Activated CD4-positive, alpha-beta memory T cell treated with anti-CD3 and anti-CD28 coated beads, Interleukin-2, amount 10 ng/mL, durations not matched to agents 7 days and 5 days (primary cell): ENCODE data around the gene ZNF764. TPM values are rescaled to one million over a fixed set of nuclear protein-coding genes. Genes with fewer than 3 reads are reported as not detected.
A peak's percentile ranks its signal among the peaks of the same experiment; 100 is the strongest.

ENCODE experiments used
- CTCF ChIA-PET: fragments of 350-600 bp; sonication (Branson Sonifier 250); formaldehyde crosslinking; loops from one replicate; lab custom pipeline; 2021; ENCODE audit warnings: antibody characterized with exemption, inconsistent platforms; lab: Charles Lee
- POLR2A ChIA-PET: fragments of 350-600 bp; sonication (Branson Sonifier 250); formaldehyde crosslinking; loops from one replicate; lab custom pipeline; 2021; ENCODE audit warnings: antibody characterized with exemption; lab: Charles Lee
- DNase-seq: peaks from one replicate; pipeline ENCODE4 v3.0.0-alpha.2; 2020
- H3K27ac Mint-ChIP-seq: one replicate; pipeline ENCODE4 v1.8.0; 2021; ENCODE audit warnings: mild to moderate bottlenecking, mixed read lengths
- H3K27me3 Mint-ChIP-seq: one replicate; pipeline ENCODE4 v1.8.0; 2021; ENCODE audit warnings: mixed read lengths
- H3K36me3 Mint-ChIP-seq: one replicate; pipeline ENCODE4 v1.8.0; 2021; ENCODE audit warnings: low read depth, mixed read lengths
- H3K4me1 Mint-ChIP-seq: one replicate; pipeline ENCODE4 v1.8.0; 2021; ENCODE audit warnings: mixed read lengths
- H3K4me3 Mint-ChIP-seq: one replicate; pipeline ENCODE4 v1.8.0; 2021; ENCODE audit warnings: mild to moderate bottlenecking, mixed read lengths
- H3K9me3 Mint-ChIP-seq: one replicate; pipeline ENCODE4 v1.8.0; 2021; ENCODE audit warnings: mixed read lengths
- total RNA-seq, 2 experiments: library from RNA; stranded (reverse); gene quantifications; one replicate each; pipeline ENCODE4 v1.2.3, GENCODE V29; 2021

Gene ZNF764
- total RNA-seq, 2 experiments from 2014 or later: 16.0 to 16.8 TPM

DNA sequence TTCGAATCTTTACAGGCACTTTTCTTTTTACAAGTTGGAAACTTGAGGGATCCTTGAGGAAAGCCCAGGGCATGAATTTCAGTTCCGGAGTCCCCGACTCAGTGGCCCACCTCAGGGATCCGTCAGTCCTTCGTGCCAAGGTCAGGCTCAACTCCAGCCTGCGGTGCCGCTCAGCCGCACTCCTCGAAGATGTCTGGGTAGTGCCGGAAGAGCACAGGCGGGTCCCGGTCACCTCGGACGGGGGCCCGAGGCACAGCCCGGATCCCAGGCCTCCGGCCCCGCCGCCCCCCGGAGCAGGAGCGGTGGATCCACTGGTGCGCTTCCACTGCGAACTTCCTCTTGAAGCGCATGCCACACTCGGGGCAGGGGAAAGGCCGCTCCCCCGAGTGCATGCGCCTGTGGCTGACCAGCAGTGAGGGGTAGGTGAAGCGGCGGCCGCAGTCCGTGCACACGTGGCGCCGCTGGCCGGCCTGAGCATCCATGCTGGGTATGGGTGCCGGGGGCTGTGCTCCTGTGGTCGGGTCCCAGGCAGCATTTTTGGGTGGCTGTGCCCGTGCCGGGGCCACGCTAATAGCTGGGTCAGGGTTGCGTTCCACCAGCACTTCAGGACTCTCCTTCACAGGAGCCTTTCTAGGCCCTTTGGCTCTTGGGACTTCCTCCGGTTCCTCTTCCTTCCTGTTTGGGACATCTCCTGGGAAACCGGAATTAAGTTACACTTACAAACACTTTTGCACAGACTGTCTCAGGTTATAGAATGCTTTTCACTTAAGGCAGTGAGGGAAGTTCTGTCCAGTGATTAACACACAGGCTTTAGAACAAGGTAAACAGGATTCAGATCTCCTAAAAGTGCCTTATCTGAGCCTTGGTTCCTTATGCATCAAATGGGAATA is 11.8 kb upstream of the ZNF764 start:
- ChIA-PET CTCF (interaction anchor here (0.5 to 2.4 kb wide), 4 partner anchors 12 to 58 kb away, joined by 3 to 26 read pairs (median 4); partner anchors contain the start of gene ZNF764), POLR2A (interaction anchor here (0.8 to 3.7 kb wide), 11 partner anchors 10 to 111 kb away, joined by 3 to 129 read pairs (median 19); partner anchors contain the start of genes FBRS, ITGAL, ZNF689 and ZNF747)
- peaks cover 55% of the 10 kb centered on the region for H3K4me1 Mint-ChIP-seq
- H3K4me3 Mint-ChIP-seq: peak overlapping the region; percentile 81
- peak overlapping the region; percentile 84 for H3K27ac Mint-ChIP-seq
- no peaks in the 10 kb centered on the region for H3K27me3 Mint-ChIP-seq
- no peak for DNase-seq
- peaks cover 12% of the 10 kb centered on the region for H3K36me3 Mint-ChIP-seq
- no peaks in the 10 kb centered on the region for H3K9me3 Mint-ChIP-seq

DNA sequence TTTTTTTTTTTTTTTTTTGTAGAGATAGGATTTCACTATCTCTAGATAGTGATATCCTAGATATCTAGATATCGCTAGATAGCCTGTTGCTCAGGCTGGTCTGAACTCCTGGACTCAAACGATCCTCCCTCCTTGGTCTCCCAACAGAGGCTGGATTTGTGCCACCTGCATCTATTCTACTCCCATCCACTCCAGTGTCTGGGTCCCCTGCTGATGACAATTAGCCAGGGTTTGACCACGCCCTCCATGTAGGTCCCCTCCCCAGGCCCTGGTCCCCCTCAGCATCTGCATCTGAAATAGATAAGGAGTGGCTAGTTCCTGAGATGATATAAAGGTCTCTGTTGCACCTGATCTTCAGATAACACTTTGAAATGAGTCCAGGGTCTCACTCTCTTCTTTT is 11.1 kb upstream of the ZNF764 start:
- no peak overlapping the region for H3K4me3 Mint-ChIP-seq
- DNase-seq: no peak
- H3K36me3 Mint-ChIP-seq: peaks cover 7% of the 10 kb centered on the region
- H3K9me3 Mint-ChIP-seq: no peaks in the 10 kb centered on the region
- H3K4me1 Mint-ChIP-seq: peaks cover 51% of the 10 kb centered on the region
- H3K27me3 Mint-ChIP-seq: no peaks in the 10 kb centered on the region
- H3K27ac Mint-ChIP-seq: peak overlapping the region; percentile 99
- CTCF ChIA-PET: interaction anchor here (2.1 to 2.3 kb wide), 2 partner anchors 11 to 139 kb away, joined by 5 to 23 read pairs; partner anchors contain the start of genes DCTPP1 and ZNF764
- POLR2A ChIA-PET: interaction anchor here (0.9 to 5.8 kb wide), 5 partner anchors 11 to 87 kb away, joined by 3 to 53 read pairs (median 5); partner anchors contain the start of genes ZNF747 and ZNF764

DNA sequence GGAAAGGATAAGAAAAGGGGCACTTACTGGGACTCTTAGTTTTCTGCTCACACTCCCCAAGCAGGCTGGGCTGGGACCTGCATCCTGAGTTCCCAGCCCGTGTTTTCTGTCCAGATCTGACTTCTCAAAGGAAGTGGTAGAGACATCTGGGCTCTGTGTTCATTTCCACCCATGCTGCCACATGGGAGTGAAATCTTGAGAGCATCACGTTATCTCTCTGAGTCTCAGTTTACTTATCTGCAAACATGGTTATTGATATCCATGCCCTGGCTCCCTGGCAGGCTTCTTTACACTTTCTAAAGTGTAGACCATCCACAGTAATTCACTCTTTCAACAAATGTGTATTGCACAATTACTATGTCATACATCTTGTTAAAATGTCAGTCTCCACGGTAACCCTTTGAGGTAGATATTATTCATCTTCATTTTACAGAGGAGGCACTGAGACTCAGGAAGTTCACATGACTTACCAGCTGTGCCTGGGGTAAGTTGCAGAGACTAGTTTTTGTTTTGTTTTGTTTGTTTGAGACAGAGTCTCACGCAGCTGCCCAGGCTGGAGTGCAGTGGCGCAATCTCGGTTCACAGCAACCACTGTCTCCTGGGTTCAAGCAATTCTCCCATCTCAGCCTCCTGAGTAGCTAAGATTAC is 9.9 kb upstream of the ZNF764 start:
- DNase-seq: peak; percentile 67
- H3K27ac Mint-ChIP-seq: peak overlapping the region; percentile 99
- CTCF ChIA-PET: interaction anchor here (0.6 to 2.3 kb wide), 6 partner anchors 10 to 138 kb away, joined by 3 to 23 read pairs (median 5); partner anchors contain the start of genes DCTPP1 and ZNF764
- peaks cover 7% of the 10 kb centered on the region for H3K36me3 Mint-ChIP-seq
- no peaks in the 10 kb centered on the region for H3K27me3 Mint-ChIP-seq
- POLR2A ChIA-PET: interaction anchor here (0.9 to 5.8 kb wide), 10 partner anchors 9 to 97 kb away, joined by 3 to 53 read pairs (median 4); partner anchors contain the start of genes ZNF747, ZNF764 and ZNF785
- H3K9me3 Mint-ChIP-seq: no peaks in the 10 kb centered on the region
- H3K4me3 Mint-ChIP-seq: peak overlapping the region; percentile 67
- peaks cover 46% of the 10 kb centered on the region for H3K4me1 Mint-ChIP-seq

GRCh38 chr16:30567160-30567990 is 9.2 kb upstream of the ZNF764 start:
- peak; percentile 55 for DNase-seq
- H3K27ac Mint-ChIP-seq: peak overlapping the region; percentile 99
- ChIA-PET CTCF (interaction anchor here (1.3 to 2.3 kb wide), 4 partner anchors 9 to 138 kb away, joined by 5 to 23 read pairs (median 8); partner anchors contain the start of genes DCTPP1 and ZNF764), POLR2A (interaction anchor here (0.8 to 5.8 kb wide), 7 partner anchors 9 to 96 kb away, joined by 3 to 53 read pairs (median 4); partner anchors contain the start of genes ZNF747, ZNF764 and ZNF785)
- peaks cover 7% of the 10 kb centered on the region for H3K36me3 Mint-ChIP-seq
- H3K9me3 Mint-ChIP-seq: no peaks in the 10 kb centered on the region
- H3K4me3 Mint-ChIP-seq: no peak overlapping the region
- no peaks in the 10 kb centered on the region for H3K27me3 Mint-ChIP-seq
- H3K4me1 Mint-ChIP-seq: peaks cover 45% of the 10 kb centered on the region

DNA sequence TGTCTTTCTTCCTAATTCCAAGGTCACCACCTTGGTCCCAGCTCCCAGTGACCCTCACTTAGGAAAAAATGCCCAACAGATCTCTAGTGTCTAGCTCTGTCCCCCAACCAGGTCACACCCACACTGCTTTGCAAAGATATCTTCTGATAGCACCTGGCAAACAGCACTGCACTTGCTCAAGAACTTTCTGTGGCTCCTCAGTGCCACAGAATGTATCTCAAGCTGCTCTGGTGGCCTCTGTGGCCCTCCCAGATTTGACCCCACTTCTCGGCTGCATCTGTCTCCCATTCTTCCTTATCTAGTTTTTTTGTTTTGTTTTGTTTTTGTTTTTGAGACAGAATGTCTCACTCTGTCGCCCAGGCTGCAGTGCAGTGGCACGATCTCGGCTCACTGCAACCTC is 8.4 kb upstream of the ZNF764 start:
- peaks cover 44% of the 10 kb centered on the region for H3K4me1 Mint-ChIP-seq
- CTCF ChIA-PET: no interaction called here
- no peaks in the 10 kb centered on the region for H3K9me3 Mint-ChIP-seq
- H3K27me3 Mint-ChIP-seq: no peaks in the 10 kb centered on the region
- DNase-seq: no peak
- POLR2A ChIA-PET: interaction anchor here (1.5 to 5.8 kb wide), 4 partner anchors 8 to 33 kb away, joined by 7 to 53 read pairs (median 32); partner anchors contain the start of genes ZNF747, ZNF764 and ZNF785
- H3K36me3 Mint-ChIP-seq: peaks cover 4% of the 10 kb centered on the region
- peak overlapping the region; percentile 99 for H3K27ac Mint-ChIP-seq
- H3K4me3 Mint-ChIP-seq: no peak overlapping the region

- peaks cover 47% of the 10 kb centered on the region for H3K4me1 Mint-ChIP-seq
- peak overlapping the region; percentile 99 for H3K27ac Mint-ChIP-seq
- CTCF ChIA-PET: interaction anchor here (0.5 to 1.7 kb wide), 5 partner anchors 8 to 43 kb away, joined by 3 to 6 read pairs (median 3); no protein-coding TSS in a partner anchor
Observed at GRCh38 chr16:30565984-30566383, 7.8 kb upstream of the ZNF764 start.

DNA sequence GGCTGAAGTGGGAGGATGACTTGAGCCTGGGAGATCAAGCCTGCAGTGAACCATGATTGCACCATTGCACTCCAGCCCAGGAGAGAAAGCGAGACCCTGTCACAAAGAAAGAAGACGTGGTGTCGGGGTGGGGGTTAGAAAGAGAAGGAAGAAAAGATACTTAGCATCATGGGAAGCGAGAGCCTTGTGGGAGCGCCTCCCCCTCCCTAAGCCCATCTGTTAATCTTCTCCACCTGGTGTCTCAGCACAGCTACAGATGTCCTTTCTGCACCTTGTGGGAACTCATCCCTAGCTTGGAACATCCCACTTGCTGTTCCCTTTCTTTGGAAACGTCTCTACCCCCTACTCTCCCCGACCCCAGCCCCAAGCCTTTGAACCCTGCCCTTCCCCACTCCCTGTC is 7.4 kb upstream of the ZNF764 start:
- H3K4me3 Mint-ChIP-seq: no peak overlapping the region
- H3K9me3 Mint-ChIP-seq: no peaks in the 10 kb centered on the region

More at GRCh38 chr16:30565984-30566383, 7.8 kb upstream of the ZNF764 start:
- POLR2A ChIA-PET: interaction anchor here (0.7 to 5.8 kb wide), 4 partner anchors 9 to 32 kb away, joined by 3 to 53 read pairs (median 16); partner anchors contain the start of genes ZNF747 and ZNF785
- H3K36me3 Mint-ChIP-seq: peaks cover 4% of the 10 kb centered on the region
- H3K9me3 Mint-ChIP-seq: no peaks in the 10 kb centered on the region
- no peak overlapping the region for H3K4me3 Mint-ChIP-seq
- no peak for DNase-seq
- H3K27me3 Mint-ChIP-seq: no peaks in the 10 kb centered on the region

DNA sequence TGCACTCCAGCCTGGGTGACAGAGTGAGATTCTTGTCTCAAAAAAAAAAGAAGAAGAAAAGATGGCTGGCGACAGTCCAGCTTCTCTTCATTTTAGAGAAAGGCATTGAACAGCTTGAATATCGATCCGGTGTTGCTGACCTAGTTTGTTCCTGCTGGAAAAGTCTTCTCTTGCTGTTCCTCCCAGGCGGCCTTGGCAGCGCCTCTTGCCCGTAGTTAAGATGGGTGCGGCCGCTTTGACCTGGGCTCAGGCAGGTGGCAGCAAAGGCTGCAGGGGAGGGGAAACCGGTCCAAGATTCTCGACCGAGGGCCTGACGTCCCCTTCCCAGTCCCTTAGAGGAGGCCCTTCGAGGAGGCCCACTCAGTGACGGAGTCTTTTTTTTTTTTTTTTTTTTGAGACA is 3.8 kb upstream of the ZNF764 start:
- POLR2A ChIA-PET: interaction anchor here (0.9 to 6.5 kb wide), 4 partner anchors 9 to 48 kb away, joined by 3 to 129 read pairs (median 5); partner anchors contain the start of genes ZNF688 and ZNF689
- CTCF ChIA-PET: interaction anchor here (0.7 to 2.3 kb wide), 4 partner anchors 9 to 132 kb away, joined by 3 to 9 read pairs (median 4); partner anchors contain the start of genes DCTPP1, ZNF688 and ZNF747

More for the DNA sequence above, 7.4 kb upstream of the ZNF764 start:
- Mint-ChIP-seq H3K27me3 (no peaks in the 10 kb centered on the region), H3K27ac (no peak overlapping the region), H3K36me3 (peaks cover 4% of the 10 kb centered on the region), H3K4me1 (peaks cover 47% of the 10 kb centered on the region)
- CTCF ChIA-PET: interaction anchor here (0.8 to 1.7 kb wide), 4 partner anchors 8 to 43 kb away, joined by 3 to 6 read pairs (median 4); no protein-coding TSS in a partner anchor
- no peak for DNase-seq
- POLR2A ChIA-PET: interaction anchor here (0.7 to 5.8 kb wide), 6 partner anchors 9 to 89 kb away, joined by 3 to 53 read pairs (median 5); partner anchors contain the start of genes ZNF747 and ZNF785

GRCh38 chr16:30561089-30561816 is 3.1 kb upstream of the ZNF764 start:
- H3K36me3 Mint-ChIP-seq: peaks cover 6% of the 10 kb centered on the region
- DNase-seq: peak; percentile 33
- no peaks in the 10 kb centered on the region for H3K9me3 Mint-ChIP-seq
- H3K27me3 Mint-ChIP-seq: no peaks in the 10 kb centered on the region
- ChIA-PET POLR2A (interaction anchor here (0.9 to 6.5 kb wide), 6 partner anchors 8 to 49 kb away, joined by 3 to 129 read pairs (median 5); partner anchors contain the start of genes ZNF688, ZNF689 and ZNF747), CTCF (interaction anchor here (0.7 to 2.3 kb wide), 5 partner anchors 10 to 132 kb away, joined by 3 to 9 read pairs (median 4); partner anchors contain the start of genes DCTPP1, ZNF688 and ZNF747)
- peaks cover 30% of the 10 kb centered on the region for H3K4me1 Mint-ChIP-seq
- H3K27ac Mint-ChIP-seq: peak overlapping the region; percentile 85
- peak overlapping the region; percentile 78 for H3K4me3 Mint-ChIP-seq

More for the DNA sequence above, 3.8 kb upstream of the ZNF764 start:
- Mint-ChIP-seq H3K4me3 (peak overlapping the region; percentile 78), H3K36me3 (peaks cover 4% of the 10 kb centered on the region), H3K4me1 (peaks cover 35% of the 10 kb centered on the region), H3K27ac (peak overlapping the region; percentile 85), H3K27me3 (no peaks in the 10 kb centered on the region), H3K9me3 (no peaks in the 10 kb centered on the region)
- no peak for DNase-seq

DNA sequence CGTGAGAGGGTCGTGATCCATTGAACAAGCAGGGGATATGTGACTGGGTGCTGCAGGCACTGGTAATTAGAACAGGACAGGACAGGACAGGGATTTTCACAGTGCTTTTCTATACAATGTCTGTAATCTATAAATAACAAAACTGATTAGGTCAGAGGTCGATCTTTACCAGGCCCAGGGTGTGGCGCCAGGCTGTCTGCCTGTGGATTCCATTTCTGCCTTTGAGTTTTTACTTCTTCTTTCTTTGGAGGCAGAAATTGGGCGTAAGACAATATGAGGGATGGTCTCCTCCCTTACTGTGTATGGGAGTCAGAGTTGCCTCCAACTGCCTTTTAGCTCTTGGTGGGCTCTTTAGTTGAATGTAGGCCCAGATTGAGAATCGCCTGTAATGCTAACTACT is 1.5 kb upstream of the ZNF764 start:
- POLR2A ChIA-PET: interaction anchor here (3.1 to 6.5 kb wide), 4 partner anchors 8 to 26 kb away, joined by 39 to 189 read pairs (median 85); partner anchors contain the start of genes ZNF688, ZNF747 and ZNF785
- Mint-ChIP-seq H3K27ac (no peak overlapping the region), H3K27me3 (no peaks in the 10 kb centered on the region), H3K36me3 (peaks cover 15% of the 10 kb centered on the region), H3K4me1 (peaks cover 37% of the 10 kb centered on the region), H3K9me3 (no peaks in the 10 kb centered on the region), H3K4me3 (peak overlapping the region; percentile 22)
- CTCF ChIA-PET: interaction anchor here (2.3 to 4.0 kb wide), 2 partner anchors 24 kb away, joined by 9 to 90 read pairs; partner anchors contain the start of gene ZNF747
- no peak for DNase-seq
